Trophoblast cell (in vitro differentiated cells and primary cell): ENCODE results near the gene SSTR1.

ENCODE experiments used
- DNase-seq, 2 donors: peaks; one replicate each; pipeline ENCODE4 v3.0.0-alpha.2; 2016
- H2AFZ ChIP-seq: 2 replicates; pipeline ENCODE4 v1.6.1; 2013; ENCODE audit warnings: low read length, moderate library complexity, mild to moderate bottlenecking; ENCODE audit not compliant: insufficient read depth, poor library complexity
- H2AK5ac ChIP-seq: 2 replicates; pipeline ENCODE4 v1.6.1; 2013; ENCODE audit warnings: mild to moderate bottlenecking, low read length
- H2BK120ac ChIP-seq: 2 replicates; pipeline ENCODE4 v1.6.1; 2013; ENCODE audit warnings: low read length, mild to moderate bottlenecking, moderate library complexity; ENCODE audit not compliant: insufficient read depth, poor library complexity
- H2BK12ac ChIP-seq: 2 replicates; pipeline ENCODE4 v1.6.1; 2013; ENCODE audit warnings: mild to moderate bottlenecking, low read length, moderate library complexity
- H2BK5ac ChIP-seq: 2 replicates; pipeline ENCODE4 v1.6.1; 2013; ENCODE audit warnings: low read length, low read depth, moderate library complexity, mild to moderate bottlenecking; ENCODE audit not compliant: poor library complexity
- H3K14ac ChIP-seq: 2 replicates; pipeline ENCODE4 v1.6.1; 2013; ENCODE audit warnings: mild to moderate bottlenecking, low read length
- H3K18ac ChIP-seq: 2 replicates; pipeline ENCODE4 v1.6.1; 2013; ENCODE audit warnings: mild to moderate bottlenecking, low read length
- H3K23ac ChIP-seq: 2 replicates; pipeline ENCODE4 v1.6.1; 2013; ENCODE audit warnings: low read length
- H3K27ac ChIP-seq: 2 replicates; pipeline ENCODE4 v1.5.1; 2013; ENCODE audit warnings: low read depth, mild to moderate bottlenecking, inconsistent platforms, low read length, moderate library complexity
- H3K27me3 ChIP-seq: 2 replicates; pipeline ENCODE4 v1.6.1; 2013; ENCODE audit warnings: inconsistent platforms, mild to moderate bottlenecking, low read length, moderate library complexity; ENCODE audit not compliant: insufficient read depth
- H3K36me3 ChIP-seq, 2 experiments: 1 replicate in 1 of 2; 2 replicates in 1 of 2; pipeline ENCODE4 v1.6.1; 2013; ENCODE audit warnings: low read length in 2 of 2, mild to moderate bottlenecking in 2 of 2, moderate library complexity in 1 of 2; ENCODE audit not compliant: insufficient read depth in 2 of 2, control insufficient read depth in 1 of 2
- H3K4ac ChIP-seq: 2 replicates; pipeline ENCODE4 v1.6.1; 2013; ENCODE audit warnings: low read depth, mild to moderate bottlenecking, low read length, moderate library complexity
- H3K4me1 ChIP-seq, 2 experiments: 1 replicate in 1 of 2; 2 replicates in 1 of 2; pipeline ENCODE4 v1.6.1; 2013; ENCODE audit warnings: low read length in 2 of 2, mild to moderate bottlenecking in 2 of 2, moderate library complexity in 1 of 2; ENCODE audit not compliant: insufficient read depth in 2 of 2, control insufficient read depth in 1 of 2
- H3K4me2 ChIP-seq: 2 replicates; pipeline ENCODE4 v1.6.1; 2013; ENCODE audit warnings: inconsistent platforms, mild to moderate bottlenecking, low read length, moderate library complexity
- H3K4me3 ChIP-seq: 2 replicates; pipeline ENCODE4 v1.5.1; 2013; ENCODE audit warnings: mild to moderate bottlenecking, low read depth, low read length, inconsistent platforms
- H3K79me1 ChIP-seq: one replicate; pipeline ENCODE4 v1.6.1; 2013; ENCODE audit warnings: low read length
- H3K79me2 ChIP-seq: 2 replicates; pipeline ENCODE4 v1.6.1; 2013; ENCODE audit warnings: low read length, mild to moderate bottlenecking; ENCODE audit not compliant: control insufficient read depth, insufficient read depth, poor library complexity
- H3K9ac ChIP-seq: 2 replicates; pipeline ENCODE4 v1.6.1; 2013; ENCODE audit warnings: mild to moderate bottlenecking, low read length
- H3K9me3 ChIP-seq: 2 replicates; pipeline ENCODE4 v1.6.1; 2013; ENCODE audit warnings: low read depth, mild to moderate bottlenecking, control low read depth, inconsistent platforms, low read length; ENCODE audit not compliant: insufficient read depth
- H4K12ac ChIP-seq: 2 replicates; pipeline ENCODE4 v1.6.1; 2013; ENCODE audit warnings: low read depth, mild to moderate bottlenecking, low read length, moderate library complexity
- H4K8ac ChIP-seq: 2 replicates; pipeline ENCODE4 v1.6.1; 2013; ENCODE audit warnings: low read depth, mild to moderate bottlenecking, low read length, moderate library complexity
- H4K91ac ChIP-seq: one replicate; pipeline ENCODE4 v1.6.1; 2013; ENCODE audit warnings: low read depth, mild to moderate bottlenecking, low read length, moderate library complexity
- WGBS: extraction: QIAGEN DNeasy Blood & Tissue Kit; methylation state at CpG from one replicate; pipeline ENCODE4 v1.1.7; 2013; ENCODE audit warnings: missing lambda C conversion rate; ENCODE audit not compliant: insufficient read length, insufficient coverage; ENCODE audit errors: extremely low coverage; 5-methylcytosine and 5-hydroxymethylcytosine counted together

Gene SSTR1

DNA sequence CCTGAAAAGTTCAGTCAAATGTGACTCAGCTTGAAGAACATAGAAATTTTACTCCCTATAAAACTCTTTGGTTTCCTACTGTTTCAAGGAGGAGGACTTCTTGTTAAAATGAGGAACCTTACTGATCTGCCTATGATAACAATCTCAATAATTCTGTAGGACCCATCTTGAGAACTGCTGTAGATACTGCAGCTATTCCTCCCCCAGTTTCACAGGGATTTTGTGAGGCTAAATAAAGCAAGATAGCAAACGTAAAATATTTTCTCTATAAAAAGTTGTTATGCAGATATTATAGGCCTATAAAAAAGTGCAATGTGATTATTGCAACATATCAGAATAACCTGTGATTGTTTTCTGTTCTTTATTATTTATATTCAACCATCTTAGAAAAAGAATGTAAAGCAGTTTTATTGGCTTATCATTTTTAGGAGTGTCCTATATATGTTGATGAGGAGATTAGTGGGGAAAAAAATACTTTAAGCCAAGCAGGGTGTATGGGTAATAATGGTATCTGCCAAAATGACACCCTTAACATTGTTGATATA lies 36.1 kb downstream of the SSTR1 start:
- Histone ChIP-seq H4K91ac (no peak overlapping the region), H4K12ac (no peak overlapping the region), H2BK120ac (no peak overlapping the region), H2BK12ac (no peak overlapping the region), H3K4ac (no peak overlapping the region), H3K4me2 (no peak overlapping the region), H3K27ac (no peak overlapping the region), H3K18ac (no peak overlapping the region), H3K36me3 (no peaks in the 10 kb centered on the region), H3K9me3 (no peaks in the 10 kb centered on the region), H3K23ac (no peak overlapping the region), H3K4me3 (no peak overlapping the region), H3K14ac (no peak overlapping the region), H4K8ac (no peak overlapping the region), H2AFZ (no peak overlapping the region), H3K79me2 (no peaks in the 10 kb centered on the region), H2BK5ac (no peak overlapping the region), H3K79me1 (no peaks in the 10 kb centered on the region), H3K9ac (no peak overlapping the region), H3K4me1 (no peaks in the 10 kb centered on the region), H3K27me3 (no peaks in the 10 kb centered on the region), H2AK5ac (no peak overlapping the region)
- no peak for DNase-seq
- no CpG with 5 or more reads among the region's 1 CpG for WGBS

- no peaks in the 10 kb centered on the region for H3K79me2 ChIP-seq
- no peak overlapping the region for H2AK5ac ChIP-seq
- H3K4me2 ChIP-seq, result no peak overlapping the region
- no peak overlapping the region for H3K14ac ChIP-seq
- no peak overlapping the region for H2AFZ ChIP-seq
- no CpG with 5 or more reads among the region's 3 CpGs for WGBS
- H3K36me3 ChIP-seq, result no peaks in the 10 kb centered on the region
- H3K4me3 ChIP-seq, result no peak overlapping the region
- H3K79me1 ChIP-seq, result no peaks in the 10 kb centered on the region
- no peak overlapping the region for H3K9ac ChIP-seq
- H3K18ac ChIP-seq, result no peak overlapping the region
- H3K27ac ChIP-seq, result no peak overlapping the region
- no peak overlapping the region for H4K8ac ChIP-seq
- H3K27me3 ChIP-seq, result no peaks in the 10 kb centered on the region
- no peaks in the 10 kb centered on the region for H3K9me3 ChIP-seq
- no peaks in the 10 kb centered on the region for H3K4me1 ChIP-seq
- H2BK12ac ChIP-seq, result no peak overlapping the region
- H2BK120ac ChIP-seq, result no peak overlapping the region
- H2BK5ac ChIP-seq, result no peak overlapping the region
- H3K23ac ChIP-seq, result no peak overlapping the region
- H4K91ac ChIP-seq, result no peak overlapping the region
- H4K12ac ChIP-seq, result no peak overlapping the region
- no peak overlapping the region for H3K4ac ChIP-seq
- no peak for DNase-seq
Measured at GRCh38 chr14:38248321-38249028, 40.8 kb downstream of the SSTR1 start.

GRCh38 chr14:38250331-38250730 lies 42.6 kb downstream of the SSTR1 start:
- Histone ChIP-seq H3K9ac (no peak overlapping the region), H2BK12ac (no peak overlapping the region), H2AFZ (no peak overlapping the region), H3K27ac (no peak overlapping the region), H4K91ac (no peak overlapping the region), H2AK5ac (no peak overlapping the region), H2BK5ac (no peak overlapping the region), H2BK120ac (no peak overlapping the region), H3K79me2 (no peaks in the 10 kb centered on the region), H3K23ac (no peak overlapping the region), H3K79me1 (no peaks in the 10 kb centered on the region), H3K36me3 (no peaks in the 10 kb centered on the region), H3K4me1 (peaks cover 0 to 3% of the 10 kb centered on the region in 2 experiments), H4K12ac (no peak overlapping the region), H3K4me3 (no peak overlapping the region), H3K4me2 (no peak overlapping the region), H3K4ac (no peak overlapping the region), H4K8ac (no peak overlapping the region), H3K14ac (no peak overlapping the region), H3K18ac (no peak overlapping the region), H3K27me3 (peaks cover 14% of the 10 kb centered on the region), H3K9me3 (no peaks in the 10 kb centered on the region)
- no peak for DNase-seq

GRCh38 chr14:38252066-38252710 lies 44.5 kb downstream of the SSTR1 start:
- no peak overlapping the region for H3K4me3 ChIP-seq
- H3K79me1 ChIP-seq, result no peaks in the 10 kb centered on the region
- no peak overlapping the region for H4K8ac ChIP-seq
- no peak overlapping the region for H3K9ac ChIP-seq
- H3K36me3 ChIP-seq, result no peaks in the 10 kb centered on the region
- peaks cover 3 to 12% of the 10 kb centered on the region in 2 experiments for H3K4me1 ChIP-seq
- peaks cover 25% of the 10 kb centered on the region for H3K27me3 ChIP-seq
- no peak overlapping the region for H3K14ac ChIP-seq
- H3K4me2 ChIP-seq, result no peak overlapping the region
- no peak overlapping the region for H3K27ac ChIP-seq
- no peak for DNase-seq
- no peak overlapping the region for H2AFZ ChIP-seq
- H3K79me2 ChIP-seq, result no peaks in the 10 kb centered on the region
- H2BK12ac ChIP-seq, result no peak overlapping the region
- H4K12ac ChIP-seq, result no peak overlapping the region
- no CpG with 5 or more reads among the region's 4 CpGs for WGBS
- H2AK5ac ChIP-seq, result no peak overlapping the region
- no peak overlapping the region for H2BK120ac ChIP-seq
- H4K91ac ChIP-seq, result no peak overlapping the region
- no peaks in the 10 kb centered on the region for H3K9me3 ChIP-seq
- H2BK5ac ChIP-seq, result no peak overlapping the region
- H3K18ac ChIP-seq, result no peak overlapping the region
- H3K23ac ChIP-seq, result no peak overlapping the region
- no peak overlapping the region for H3K4ac ChIP-seq
